Right lung (tissue), 5 donors: ENCODE results near the gene PAQR4. TPM values are rescaled to one million over a fixed set of nuclear protein-coding genes. Genes with fewer than 3 reads are reported as not detected.
A peak's percentile ranks its signal among the peaks of the same experiment; 100 is the strongest.

ENCODE experiments used
- DNase-seq, 2 donors: peaks; one replicate each; pipeline ENCODE4 v3.0.0-alpha.2; 2013
- polyA plus RNA-seq, 5 donors: library from polyadenylated mRNA; unstranded; fragments of 120-200 nt; gene quantifications; one replicate each; pipeline versions ENCODE4 v1.2.1 to v1.2.3, GENCODE V29; 2013; ENCODE audit warnings: inconsistent platforms in 1 of 5, low replicate concordance in 1 of 5; ENCODE audit not compliant: insufficient read length in 5 of 5, insufficient read depth in 1 of 5

Gene PAQR4
- polyA plus RNA-seq, 5 donors = 12.0 to 18.5 (median 13.2) TPM

- peak; percentile 94 for DNase-seq
These were observed 34.6 kb downstream of the PAQR4 start for GRCh38 chr16:3003582-3004270.

- DNase-seq = no peak
These were observed 35.2 kb downstream of the PAQR4 start for GRCh38 chr16:3004319-3004718.

GRCh38 chr16:3004781-3005284, 35.7 kb downstream of the PAQR4 start:
- DNase-seq = no peak

GRCh38 chr16:3007059-3007956, 38.2 kb downstream of the PAQR4 start:
- DNase-seq = no peak

- no peak for DNase-seq
These were observed 39.0 kb downstream of the PAQR4 start for GRCh38 chr16:3007957-3008689.

- no peak for DNase-seq
These were observed 39.5 kb downstream of the PAQR4 start for GRCh38 chr16:3008690-3009037.

GRCh38 chr16:3009568-3010390, 40.6 kb downstream of the PAQR4 start:
- DNase-seq = peak in 1 of 2 donors; percentile 81

GRCh38 chr16:3010510-3010909, 41.4 kb downstream of the PAQR4 start:
- no peak for DNase-seq

GRCh38 chr16:3012246-3012645, 43.1 kb downstream of the PAQR4 start:
- DNase-seq = no peak

GRCh38 chr16:3012828-3013420, 43.8 kb downstream of the PAQR4 start, which contains the start of gene CLDN9:
TSS of gene CLDN9 (plus strand) at chr16:3012923. CDS start at chr16:3013363, 440 bp downstream.
- DNase-seq = no peak

- no peak for DNase-seq
These were observed 44.4 kb downstream of the PAQR4 start for GRCh38 chr16:3013491-3013951.

- no peak for DNase-seq
These were observed 45.0 kb downstream of the PAQR4 start for GRCh38 chr16:3013998-3014690.

GRCh38 chr16:3014971-3015370, 45.8 kb downstream of the PAQR4 start:
- no peak for DNase-seq

GRCh38 chr16:3015865-3016521, 46.8 kb downstream of the PAQR4 start:
- DNase-seq = no peak

- no peak for DNase-seq
These were observed 48.2 kb downstream of the PAQR4 start for GRCh38 chr16:3017344-3017743.

- peak; percentile 68 to 71 for DNase-seq
These were observed 48.8 kb downstream of the PAQR4 start, which contains the start of gene CLDN6 for GRCh38 chr16:3017794-3018506. TSS of gene CLDN6 (minus strand) at chr16:3018183. CDS start at chr16:3016021, 2,162 bp downstream.

GRCh38 chr16:3019594-3020246, 50.6 kb downstream of the PAQR4 start:
- DNase-seq = no peak

GRCh38 chr16:3020247-3020603, 51.1 kb downstream of the PAQR4 start, which contains the start of gene TNFRSF12A:
TSS of gene TNFRSF12A (plus strand) at chr16:3020368. CDS start at chr16:3020398, 30 bp downstream.
- DNase-seq = no peak
